OCI-LY7 (cell line): ENCODE results near the gene BTN1A1. TPM values are rescaled to one million over a fixed set of nuclear protein-coding genes. Genes with fewer than 3 reads are reported as not detected.

Source experiments
- BruUV-seq: library from RNA; stranded (reverse); fragments of 400-500 nt; replicated peaks from 2 replicates; lab custom pipeline; 2021; lab: Mats Ljungman, UMichigan
- CTCF ChIA-PET: fragments of 300-600 bp; sonication (Branson Sonifier 250); formaldehyde crosslinking; loops from one replicate; lab custom pipeline; 2022; ENCODE audit warnings: antibody characterized with exemption; ENCODE audit not compliant: unreplicated experiment; lab: Charles Lee
- POLR2A ChIA-PET: fragments of 300-600 bp; sonication (Branson Sonifier 250); formaldehyde crosslinking; loops from one replicate; lab custom pipeline; 2022; ENCODE audit warnings: antibody characterized with exemption; lab: Charles Lee
- DNase-seq: peaks from one replicate; pipeline ENCODE4 v3.0.0-alpha.2; 2015; ENCODE audit warnings: low spot score
- H2AFZ ChIP-seq: fragments of 200-600 bp; sonication (generic), shearing (Covaris generic); 2 replicates; pipeline ENCODE4 v1.6.1; 2014; ENCODE audit warnings: mild to moderate bottlenecking, antibody characterized with exemption, low read length, moderate library complexity
- H3K27ac ChIP-seq: fragments of 200-600 bp; sonication (generic); 2 replicates; pipeline ENCODE4 v1.5.1; 2014; ENCODE audit warnings: mixed run types, low read depth, mild to moderate bottlenecking, moderate library complexity, low read length, inconsistent platforms; ENCODE audit not compliant: poor library complexity, severe bottlenecking
- H3K36me3 ChIP-seq: fragments of 200-600 bp; sonication (generic); 2 replicates; pipeline ENCODE4 v1.6.1; 2014; ENCODE audit warnings: mild to moderate bottlenecking, antibody characterized with exemption, low read length, moderate library complexity, mixed read lengths; ENCODE audit not compliant: insufficient read depth
- H3K4me1 ChIP-seq: fragments of 200-600 bp; sonication (generic); 2 replicates; pipeline ENCODE4 v1.5.1; 2014; ENCODE audit warnings: mild to moderate bottlenecking, low read length; ENCODE audit not compliant: insufficient read depth, poor library complexity, severe bottlenecking
- H3K4me2 ChIP-seq: fragments of 200-600 bp; sonication (generic); 2 replicates; pipeline ENCODE4 v1.6.1; 2014; ENCODE audit warnings: mild to moderate bottlenecking, low read length
- H3K4me3 ChIP-seq: fragments of 200-600 bp; sonication (generic); 2 replicates; pipeline ENCODE4 v1.5.1; 2014; ENCODE audit warnings: mild to moderate bottlenecking, low read depth, low read length; ENCODE audit not compliant: poor library complexity, severe bottlenecking
- H3K79me2 ChIP-seq: fragments of 200-600 bp; sonication (generic); 2 replicates; pipeline ENCODE4 v1.6.1; 2016; ENCODE audit warnings: low read depth, mild to moderate bottlenecking, low read length, moderate library complexity, mixed read lengths; ENCODE audit not compliant: insufficient read depth
- H3K9me2 ChIP-seq: fragments of 200-600 bp; sonication (generic); 2 replicates; pipeline ENCODE4 v1.6.1; 2016; ENCODE audit warnings: mild to moderate bottlenecking, low read length, mixed read lengths; ENCODE audit not compliant: insufficient read depth
- H3K9me3 ChIP-seq: fragments of 200-600 bp; sonication (generic); 2 replicates; pipeline ENCODE4 v1.6.1; 2014; ENCODE audit warnings: mild to moderate bottlenecking, mixed run types, low read length, mixed read lengths
- H4K20me1 ChIP-seq: fragments of 200-600 bp; sonication (generic); 2 replicates; pipeline ENCODE4 v1.6.1; 2014; ENCODE audit warnings: mild to moderate bottlenecking, antibody characterized with exemption, low read length, moderate library complexity, mixed read lengths; ENCODE audit not compliant: insufficient read depth
- CTCF ChIP-seq: fragments of 200-600 bp; sonication (generic); conservative IDR thresholded peaks from 2 replicates; pipeline ENCODE4 v1.5.1; 2014; ENCODE audit warnings: mild to moderate bottlenecking, antibody characterized with exemption, low read length, moderate library complexity, mixed read lengths
- EZH2phosphoT487 ChIP-seq: fragments of 200-600 bp; sonication (generic); IDR thresholded peaks from 2 replicates; pipeline ENCODE4 v1.6.1; 2018; ENCODE audit warnings: low read depth, borderline replicate concordance, mild to moderate bottlenecking, mixed run types, antibody characterized with exemption, low read length, moderate library complexity, mixed read lengths
- intact Hi-C: fragments of 100-400 bp; cut with micrococcal nuclease; formaldehyde crosslinking; loops from one replicate; pipeline ENCODE4 v1.10.0; 2022; ENCODE audit not compliant: unreplicated experiment
- total RNA-seq, 2 experiments: library from RNA; depleted of rRNA in 1 of 2; stranded (reverse); fragments of >200 nt in 1 of 2; shearing (Covaris generic) in 1 of 2; gene quantifications; 2 replicates each; pipeline ENCODE4 v1.2.3, GENCODE V29; 2014 to 2022

Gene BTN1A1
- total RNA-seq, 2 experiments from 2014 or later: 0.25 to 1.0 TPM

GRCh38 chr6:26471970-26472369, 28.1 kb upstream of the BTN1A1 start:
- TF ChIP-seq EZH2phosphoT487 (no peak), CTCF (no peak)
- H4K20me1 ChIP-seq: no peaks in the 10 kb centered on the region
- no peak overlapping the region for H3K4me3 ChIP-seq
- H3K9me2 ChIP-seq: no peaks in the 10 kb centered on the region
- BruUV-seq: no TSS peak
- H3K9me3 ChIP-seq: peaks cover 21% of the 10 kb centered on the region
- CTCF ChIA-PET: no interaction called here
- no peak overlapping the region for H2AFZ ChIP-seq
- intact Hi-C loops: loop anchor here (5.0 kb wide), 1 partner anchor 110 kb away; no protein-coding TSS in a partner anchor
- peaks cover 44% of the 10 kb centered on the region for H3K4me1 ChIP-seq
- POLR2A ChIA-PET: interaction anchor here (1.0 to 1.4 kb wide), 3 partner anchors 10 to 21 kb away, joined by 3 to 5 read pairs (median 4); no protein-coding TSS in a partner anchor
- H3K36me3 ChIP-seq: peaks cover 61% of the 10 kb centered on the region
- DNase-seq: no peak
- H3K27ac ChIP-seq: no peak overlapping the region
- H3K4me2 ChIP-seq: no peak overlapping the region
- H3K79me2 ChIP-seq: no peaks in the 10 kb centered on the region; the same call in 1 of the 2 replicates

- Histone ChIP-seq H3K4me1 (peaks cover 52% of the 10 kb centered on the region), H3K4me3 (peak overlapping the region; percentile 73), H3K9me2 (no peaks in the 10 kb centered on the region), H3K79me2 (no peaks in the 10 kb centered on the region; the same call in 1 of the 2 replicates), H2AFZ (peak overlapping the region; percentile 77), H3K4me2 (peak overlapping the region; percentile 88), H4K20me1 (no peaks in the 10 kb centered on the region), H3K9me3 (peaks cover 28% of the 10 kb centered on the region), H3K27ac (peak overlapping the region; percentile 96), H3K36me3 (peaks cover 53% of the 10 kb centered on the region)
- no TSS peak for BruUV-seq
- POLR2A ChIA-PET: interaction anchor here (1.0 to 2.8 kb wide), 8 partner anchors 8 to 130 kb away, joined by 3 to 13 read pairs (median 6); partner anchors contain the start of gene HMGN4
- no peak for TF ChIP-seq CTCF
- TF ChIP-seq EZH2phosphoT487: no peak
- intact Hi-C loops: loop anchor here (5.0 kb wide), 1 partner anchor 110 kb away; no protein-coding TSS in a partner anchor
- CTCF ChIA-PET: interaction anchor here (0.5 kb wide), 1 partner anchor 48 kb away, joined by 3 read pairs; no protein-coding TSS in a partner anchor
- peak; percentile 43 for DNase-seq
These were observed 27.4 kb upstream of the BTN1A1 start for GRCh38 chr6:26472549-26473290.
